22Rv1 (cell line): ENCODE measurements around the gene ERLIN1.

Source experiments
- ZFX ChIP-seq: fragments of 450-650 bp; IDR thresholded peaks from 2 replicates; pipeline ENCODE4 v1.6.1; 2017; ENCODE audit warnings: antibody characterized with exemption, borderline replicate concordance
- TF ChIP-seq, protein P1 (sequence below): fragments of 450-650 bp; IDR thresholded peaks from 2 replicates; pipeline ENCODE4 v1.5.1; 2017; ENCODE audit warnings: mild to moderate bottlenecking

DNA sequence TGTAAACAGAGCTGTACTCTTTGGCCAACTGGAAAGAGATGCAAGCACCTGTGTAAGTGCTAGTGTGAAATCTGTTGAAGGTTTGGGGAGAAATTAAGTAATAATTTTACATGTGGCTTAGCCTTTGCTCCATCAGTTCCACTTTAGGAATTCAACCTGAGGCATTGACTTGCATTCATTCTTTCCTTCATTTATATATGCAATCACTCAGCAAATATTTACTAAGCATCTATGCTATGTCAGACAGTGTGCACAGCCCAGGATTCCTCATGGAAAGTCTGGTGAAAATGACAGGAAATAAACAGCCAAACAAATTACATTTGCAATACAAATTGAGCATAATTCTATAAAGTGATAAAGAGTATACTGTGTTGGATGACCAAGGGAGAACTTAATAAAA lies 50.3 kb downstream of the ERLIN1 start:
- TF ChIP-seq, protein P1, sequence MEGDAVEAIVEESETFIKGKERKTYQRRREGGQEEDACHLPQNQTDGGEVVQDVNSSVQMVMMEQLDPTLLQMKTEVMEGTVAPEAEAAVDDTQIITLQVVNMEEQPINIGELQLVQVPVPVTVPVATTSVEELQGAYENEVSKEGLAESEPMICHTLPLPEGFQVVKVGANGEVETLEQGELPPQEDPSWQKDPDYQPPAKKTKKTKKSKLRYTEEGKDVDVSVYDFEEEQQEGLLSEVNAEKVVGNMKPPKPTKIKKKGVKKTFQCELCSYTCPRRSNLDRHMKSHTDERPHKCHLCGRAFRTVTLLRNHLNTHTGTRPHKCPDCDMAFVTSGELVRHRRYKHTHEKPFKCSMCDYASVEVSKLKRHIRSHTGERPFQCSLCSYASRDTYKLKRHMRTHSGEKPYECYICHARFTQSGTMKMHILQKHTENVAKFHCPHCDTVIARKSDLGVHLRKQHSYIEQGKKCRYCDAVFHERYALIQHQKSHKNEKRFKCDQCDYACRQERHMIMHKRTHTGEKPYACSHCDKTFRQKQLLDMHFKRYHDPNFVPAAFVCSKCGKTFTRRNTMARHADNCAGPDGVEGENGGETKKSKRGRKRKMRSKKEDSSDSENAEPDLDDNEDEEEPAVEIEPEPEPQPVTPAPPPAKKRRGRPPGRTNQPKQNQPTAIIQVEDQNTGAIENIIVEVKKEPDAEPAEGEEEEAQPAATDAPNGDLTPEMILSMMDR = no peak
- no peak for TF ChIP-seq ZFX
